Smooth muscle cell of the brain vasculature (primary cell): ENCODE measurements around the gene TFF1.
"Not testable (repeated sequence)": the region's sequence is repeated elsewhere in the genome, so short reads cannot be mapped to it uniquely, and the experiment has no call there.

Source experiments
- DNase-seq: peaks from one replicate; pipeline ENCODE4 v3.0.0-alpha.2; 2012; ENCODE audit warnings: low read depth, low spot score

Gene TFF1

DNA sequence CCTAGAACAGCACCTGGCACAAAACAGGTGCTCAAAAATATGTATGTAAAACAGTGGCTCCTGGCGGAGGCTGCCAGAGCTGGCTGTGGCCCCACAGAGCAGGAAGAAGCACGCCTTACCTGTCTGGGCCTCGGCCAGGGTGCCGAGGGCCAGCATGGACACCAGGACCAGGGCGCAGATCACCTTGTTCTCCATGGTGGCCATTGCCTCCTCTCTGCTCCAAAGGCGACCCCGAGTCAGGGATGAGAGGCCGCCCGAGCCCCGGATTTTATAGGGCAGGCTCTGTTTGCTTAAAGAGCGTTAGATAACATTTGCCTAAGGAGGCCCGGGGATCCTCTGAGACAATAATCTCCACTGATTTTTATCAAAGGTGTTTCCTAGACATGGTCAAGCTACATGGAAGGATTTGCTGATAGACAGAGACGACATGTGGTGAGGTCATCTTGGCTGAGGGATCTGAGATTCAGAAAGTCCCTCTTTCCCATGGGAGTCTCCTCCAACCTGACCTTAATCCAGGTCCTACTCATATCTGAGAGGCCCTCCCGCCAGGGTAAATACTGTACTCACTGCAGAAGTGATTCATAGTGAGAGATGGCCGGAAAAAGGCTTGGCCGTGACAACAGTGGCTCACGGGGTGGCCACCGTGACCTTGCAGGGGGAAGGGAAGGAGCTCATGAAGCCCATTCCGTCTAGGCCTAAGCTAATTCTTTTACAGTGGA lies at the start of gene TFF1:
TFF1 (minus strand) TSS at position 244 of the 719 bp plus-strand sequence; CDS start at position 204, 40 bp downstream.
- DNase-seq: no peak

DNA sequence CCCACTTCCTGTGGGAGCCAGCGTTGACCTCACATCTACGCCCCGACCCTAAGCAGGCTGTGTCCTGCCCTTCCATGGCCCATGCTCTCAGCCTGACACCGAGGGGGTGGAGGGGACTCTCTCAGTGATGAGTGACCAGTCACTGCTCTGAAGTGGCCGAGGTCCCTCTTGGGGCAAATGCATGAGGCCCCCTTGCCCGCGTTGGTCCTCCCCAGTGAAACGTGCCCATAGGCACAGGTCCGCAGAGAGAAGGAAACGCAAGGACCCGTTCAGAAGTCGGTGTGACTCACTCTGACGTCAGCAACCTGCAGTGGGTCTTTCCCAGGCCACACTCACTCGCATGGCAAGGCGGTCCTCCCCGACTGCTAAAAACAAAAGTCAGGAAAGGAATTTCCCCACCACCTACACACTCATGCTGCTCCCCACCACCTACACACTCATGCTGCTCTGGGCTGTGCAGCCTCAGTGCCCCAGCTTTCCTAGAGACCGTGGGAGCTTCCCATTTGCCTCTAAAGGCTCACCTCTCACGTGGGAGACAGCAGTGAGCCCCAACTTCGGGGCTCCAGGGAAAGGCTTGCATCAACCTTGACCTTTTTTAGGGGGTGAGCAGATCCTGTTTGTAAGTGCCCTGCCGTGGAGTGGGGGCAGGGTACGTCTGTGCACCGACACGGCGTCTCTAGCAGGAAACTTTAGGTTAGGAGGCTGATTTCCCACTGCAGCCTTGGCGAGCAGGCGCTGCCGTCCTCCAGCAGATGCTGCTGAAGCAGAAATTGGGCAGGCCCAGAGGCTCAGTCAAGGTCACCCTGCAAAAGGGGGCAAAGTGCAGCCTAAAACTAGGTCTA lies 48.8 kb upstream of the TFF1 start:
- no peak for DNase-seq

GRCh38 chr21:42414553-42414927 lies 48.2 kb upstream of the TFF1 start:
- DNase-seq: no peak

- DNase-seq: no peak
Measured at GRCh38 chr21:42414066-42414465, 47.7 kb upstream of the TFF1 start.

- no peak for DNase-seq
Measured at GRCh38 chr21:42413500-42413899, 47.2 kb upstream of the TFF1 start.

- DNase-seq: no peak
Measured at GRCh38 chr21:42413093-42413492, 46.8 kb upstream of the TFF1 start.

DNA sequence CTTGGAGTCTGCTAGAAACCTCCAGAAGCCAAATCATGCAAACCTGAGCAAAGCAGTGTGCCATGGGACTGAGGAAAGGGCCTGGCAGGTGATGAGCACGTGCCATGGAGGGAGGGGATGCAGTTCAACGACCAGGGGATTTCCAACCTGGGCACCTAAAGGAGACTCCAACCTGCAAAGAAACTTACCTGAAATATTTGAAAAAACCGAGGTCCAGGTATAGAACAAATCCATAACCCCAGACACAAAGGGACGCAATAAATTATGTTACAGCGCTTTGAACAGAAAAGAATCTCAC lies 46.2 kb upstream of the TFF1 start:
- DNase-seq: no peak

- no peak for DNase-seq
Measured at GRCh38 chr21:42411891-42412635, 45.7 kb upstream of the TFF1 start.

DNA sequence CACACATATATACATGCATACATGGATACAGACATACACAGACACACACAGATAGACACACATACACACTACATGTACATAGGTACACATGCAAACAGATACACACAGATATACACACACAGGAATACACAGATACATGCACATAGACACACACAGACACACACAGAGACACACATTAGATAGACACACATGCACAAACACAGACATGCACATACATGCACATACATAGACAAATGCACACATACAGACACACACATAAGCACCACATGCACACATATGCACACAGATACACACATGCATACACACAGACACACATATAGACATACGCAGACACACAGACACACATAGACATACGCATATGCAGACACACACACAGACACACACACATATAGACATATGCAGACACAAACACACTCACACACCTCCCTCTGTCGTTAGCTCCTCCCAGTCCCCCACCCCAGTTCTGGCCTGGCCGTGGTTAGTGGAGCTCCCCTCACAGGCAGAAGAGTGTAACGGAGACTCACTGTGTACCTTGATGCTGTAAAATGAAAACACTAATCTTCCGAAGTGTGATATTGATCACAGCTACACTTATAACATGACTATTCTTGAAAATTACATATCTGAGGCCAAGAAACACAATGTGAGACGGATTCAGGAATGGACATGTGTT lies 45.0 kb upstream of the TFF1 start:
- no peak for DNase-seq

GRCh38 chr21:42409366-42409765 lies 43.0 kb upstream of the TFF1 start:
- DNase-seq: no peak

DNA sequence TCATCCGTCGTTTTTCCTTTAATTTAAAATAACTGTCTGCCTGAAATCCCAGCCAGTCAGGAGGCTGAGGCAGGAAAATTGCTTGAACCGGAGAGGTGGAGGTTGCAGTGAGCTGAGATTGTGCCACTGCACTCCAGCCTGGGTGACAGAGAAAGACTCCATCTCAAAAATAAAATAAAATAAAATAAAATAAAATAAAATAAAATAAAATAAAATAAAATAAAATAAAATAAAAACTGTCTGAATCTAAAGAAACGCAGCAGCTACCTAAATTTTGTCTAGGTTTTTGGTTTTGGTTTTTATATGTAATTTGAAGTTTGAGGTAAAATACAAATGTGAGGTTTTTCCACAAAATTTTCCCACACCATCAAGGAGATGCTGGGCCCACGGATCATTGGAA lies 42.4 kb upstream of the TFF1 start:
- not testable (repeated sequence) for DNase-seq

DNA sequence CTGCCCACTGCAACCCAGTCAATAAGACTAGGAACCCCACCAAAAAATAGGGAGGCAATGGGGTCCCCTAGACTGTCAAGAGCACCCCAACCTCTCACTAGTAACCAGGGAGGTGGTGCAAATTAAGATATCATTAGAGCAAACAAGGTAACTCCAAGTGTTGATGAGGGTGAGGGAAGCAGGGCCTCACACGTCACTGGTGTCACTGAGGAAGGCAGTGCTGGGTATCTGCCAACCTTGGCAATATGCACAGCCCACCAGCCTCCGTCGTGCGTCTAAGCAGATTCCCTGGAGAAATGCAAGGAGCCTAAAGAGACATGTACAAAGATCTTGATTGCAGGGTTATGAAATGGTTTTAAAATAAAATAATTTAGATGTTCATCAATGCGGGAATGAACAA lies 41.1 kb upstream of the TFF1 start:
- no peak for DNase-seq

DNA sequence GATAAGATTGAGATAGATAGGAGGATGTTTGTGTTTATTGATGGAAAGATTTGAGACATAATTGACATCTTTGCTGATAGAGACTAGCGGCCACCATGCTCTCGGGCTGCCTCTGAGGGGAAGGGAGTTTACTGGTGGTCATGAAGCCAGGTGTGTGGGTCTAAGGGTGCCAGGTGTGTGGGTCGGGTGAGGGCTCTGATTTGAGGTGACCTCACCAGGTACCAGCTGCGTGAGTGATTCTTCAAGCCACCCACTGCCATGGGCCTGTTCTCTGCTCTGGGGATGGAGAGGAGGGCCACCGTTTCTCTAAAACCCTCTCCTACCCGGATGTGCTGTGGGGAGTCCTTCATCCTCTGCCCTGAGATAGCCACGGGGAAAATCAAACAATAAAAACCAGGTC lies 40.5 kb upstream of the TFF1 start:
- DNase-seq: no peak

- DNase-seq: no peak
Measured at GRCh38 chr21:42406201-42406621, 39.9 kb upstream of the TFF1 start.

DNA sequence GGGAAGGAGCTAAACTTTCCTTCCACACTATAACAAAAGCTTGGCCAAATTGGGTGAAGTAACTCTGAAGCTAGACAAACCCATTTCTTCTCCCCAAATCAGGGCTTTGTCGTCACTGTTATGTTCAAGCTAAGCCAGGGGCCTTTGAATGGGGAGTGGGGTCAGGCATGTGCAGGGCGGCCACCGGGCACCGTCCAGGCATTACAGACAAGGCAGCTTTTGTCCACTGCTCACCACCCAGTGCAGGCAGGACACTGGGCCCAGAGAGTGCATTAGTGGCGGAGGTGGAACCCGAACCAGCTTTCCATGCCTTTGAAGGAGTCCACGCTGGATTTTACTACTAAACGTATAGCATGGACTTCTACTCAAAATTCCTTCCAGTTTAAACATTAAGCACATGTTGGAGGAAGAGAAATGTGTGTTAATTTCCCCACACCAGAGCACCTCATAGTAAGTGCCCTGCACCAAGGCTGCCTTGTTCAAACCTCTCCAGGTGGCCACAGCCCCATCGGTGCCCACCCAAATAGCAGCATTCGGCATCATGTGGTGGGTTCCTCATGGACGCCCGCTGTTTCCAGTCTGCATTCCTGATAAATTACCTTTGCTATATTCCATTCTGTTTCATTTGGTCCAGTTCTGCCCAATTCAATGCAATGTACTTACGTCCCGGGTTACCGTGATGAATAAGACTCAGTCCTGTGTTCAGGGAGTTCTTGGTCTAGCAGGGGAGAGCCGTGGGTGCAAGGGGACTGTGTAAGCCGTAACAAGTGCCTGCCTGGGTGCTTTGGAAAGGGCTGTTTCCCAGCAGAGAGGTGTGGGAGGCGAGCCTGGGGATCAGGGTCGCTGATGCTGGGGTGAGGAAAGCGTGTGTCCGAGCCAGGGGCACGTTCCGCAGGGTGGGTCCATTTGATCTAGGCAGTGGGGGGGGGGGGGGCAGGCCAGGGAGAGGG lies 39.0 kb upstream of the TFF1 start:
- DNase-seq: no peak

DNA sequence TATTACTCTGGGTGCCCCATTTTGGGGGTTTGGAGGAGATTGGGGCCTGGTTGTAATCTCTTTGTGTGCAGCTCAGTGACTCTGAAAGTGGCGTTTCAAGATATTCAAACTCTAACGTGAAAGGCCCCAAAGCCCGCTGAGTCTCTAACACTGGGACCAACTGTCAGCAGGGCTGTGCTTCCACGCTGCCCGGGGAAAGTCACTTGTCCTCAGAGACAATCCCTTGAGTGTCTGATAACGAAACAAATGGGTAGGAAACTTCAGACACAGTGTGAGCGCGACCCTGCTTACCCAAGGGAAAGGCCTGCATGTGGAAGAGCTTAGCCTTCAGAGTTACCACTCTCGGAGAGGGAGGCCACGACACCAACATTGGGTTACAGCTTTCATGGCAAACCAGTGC lies 38.2 kb upstream of the TFF1 start:
- DNase-seq: no peak

- no peak for DNase-seq
Measured at GRCh38 chr21:42403611-42404231, 37.4 kb upstream of the TFF1 start, which contains the start of gene UBASH3A. Gene UBASH3A, plus strand, starts transcription at chr21:42403902. Its CDS starts 44 bp downstream, at chr21:42403946.

DNA sequence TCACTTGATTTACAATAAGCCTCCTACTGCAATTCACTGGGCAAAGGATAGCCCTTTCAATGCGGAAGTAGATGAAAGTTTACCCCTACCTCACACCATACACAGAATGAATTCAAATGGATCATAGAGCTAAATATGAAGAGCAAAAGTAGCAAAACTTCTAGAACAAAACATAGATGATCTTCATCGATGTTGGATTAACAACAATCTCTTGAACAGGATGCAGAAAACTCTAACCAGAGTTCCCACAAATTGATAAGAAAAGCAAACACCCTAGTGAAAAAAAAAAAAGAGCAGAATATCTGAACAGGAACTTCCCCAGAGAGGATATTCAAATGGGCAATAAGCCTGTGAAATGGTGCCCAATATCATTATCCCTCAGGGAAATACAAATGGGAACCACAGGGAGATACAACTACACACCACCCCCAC lies 35.5 kb upstream of the TFF1 start:
- DNase-seq: no peak

- no peak for DNase-seq
Measured at GRCh38 chr21:42401154-42401553, 34.8 kb upstream of the TFF1 start.

- DNase-seq: no peak
Measured at GRCh38 chr21:42400525-42400924, 34.2 kb upstream of the TFF1 start.
